GM18508 (cell line): ENCODE data around the gene PHLPP2.

Source experiments
- ATAC-seq: cut with Tn5 transposase; IDR thresholded peaks from one replicate; pipeline ENCODE4 v1.9.1; 2021; ENCODE audit warnings: moderate number of reproducible peaks; ENCODE audit not compliant: insufficient read depth, unreplicated experiment

The PHLPP2 gene

DNA sequence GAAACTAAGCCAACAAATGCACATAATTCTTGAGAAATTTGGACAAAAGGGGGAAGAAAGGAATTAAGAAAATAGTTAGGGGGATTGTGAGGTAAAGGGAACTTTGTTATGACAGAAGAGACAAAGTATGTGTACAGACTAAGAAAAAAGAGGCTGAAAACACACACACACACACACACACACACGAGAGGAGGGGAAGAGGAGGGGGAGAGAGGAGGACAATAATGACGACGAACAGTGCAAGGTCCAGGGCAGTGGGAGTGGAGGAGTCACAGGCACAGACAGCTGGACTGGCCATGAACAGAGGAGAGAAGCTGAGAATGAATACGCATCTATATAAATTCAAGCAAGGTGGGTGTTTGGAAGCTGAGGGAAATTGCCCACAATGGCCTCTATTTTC lies 54.0 kb downstream of the PHLPP2 start:
- no peak for ATAC-seq

DNA sequence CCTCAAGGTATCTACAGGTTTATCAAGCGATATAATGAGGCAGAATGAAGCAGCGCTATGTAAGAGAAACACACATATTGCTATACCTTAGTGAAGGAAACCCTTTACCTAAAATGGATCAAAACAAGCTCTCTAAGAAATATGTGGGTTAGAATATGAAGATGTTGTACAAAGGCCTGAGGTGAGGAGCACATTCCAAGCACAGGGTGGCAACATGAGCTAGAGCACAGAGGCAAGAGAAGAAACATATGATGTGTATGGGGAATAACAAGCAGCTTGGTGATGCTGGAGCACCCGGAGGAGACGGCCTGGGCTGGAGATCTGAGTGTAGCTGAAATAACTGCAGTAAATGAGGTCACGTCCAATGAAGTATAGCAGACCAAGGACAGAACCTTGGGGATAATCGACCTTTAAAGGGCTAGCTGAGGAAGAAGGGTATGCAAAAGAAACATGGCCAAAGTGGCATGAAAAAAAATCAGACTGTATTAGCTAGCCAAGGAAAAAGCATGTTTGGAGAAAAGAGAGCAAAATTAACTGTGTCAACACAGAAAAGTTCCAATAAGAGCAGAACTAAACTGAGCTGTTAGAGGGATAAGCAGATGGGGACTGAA lies 54.5 kb downstream of the PHLPP2 start:
- ATAC-seq, result no peak

DNA sequence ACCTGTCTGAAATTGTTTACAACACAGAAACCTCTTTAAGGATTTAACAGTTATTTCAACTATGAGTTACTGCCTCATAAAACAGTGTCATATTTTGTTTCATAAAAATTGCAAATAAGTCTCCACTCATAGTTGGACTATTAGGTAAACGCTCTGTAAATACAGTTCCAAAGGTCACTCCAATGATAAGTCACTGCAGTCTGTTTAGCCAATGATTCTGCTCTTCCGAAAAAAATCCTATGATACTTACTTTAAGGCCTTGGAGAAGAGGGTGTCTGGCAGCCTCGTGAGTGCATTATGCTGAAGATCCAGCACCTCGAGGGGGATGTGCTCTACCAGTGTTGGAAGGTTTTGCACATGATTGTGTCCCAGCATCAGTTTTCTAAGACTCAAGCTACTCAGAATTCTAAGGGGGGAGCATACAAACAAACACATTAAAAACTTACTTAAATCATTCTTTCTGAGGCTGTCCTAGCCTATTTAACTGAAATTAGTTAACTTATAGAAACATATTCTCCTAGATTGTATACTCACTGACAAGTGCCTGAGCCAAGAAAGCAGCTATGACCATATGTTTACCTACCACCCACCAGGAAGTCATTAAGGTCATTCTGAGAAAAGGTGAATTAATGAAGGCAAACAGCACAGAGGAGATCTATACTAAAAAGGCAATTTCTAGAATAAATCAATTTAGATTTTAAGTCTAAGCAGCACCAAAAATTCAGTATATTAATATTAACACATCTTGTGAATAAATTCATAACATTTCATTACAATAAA lies 57.4 kb downstream of the PHLPP2 start:
- ATAC-seq, result no peak

DNA sequence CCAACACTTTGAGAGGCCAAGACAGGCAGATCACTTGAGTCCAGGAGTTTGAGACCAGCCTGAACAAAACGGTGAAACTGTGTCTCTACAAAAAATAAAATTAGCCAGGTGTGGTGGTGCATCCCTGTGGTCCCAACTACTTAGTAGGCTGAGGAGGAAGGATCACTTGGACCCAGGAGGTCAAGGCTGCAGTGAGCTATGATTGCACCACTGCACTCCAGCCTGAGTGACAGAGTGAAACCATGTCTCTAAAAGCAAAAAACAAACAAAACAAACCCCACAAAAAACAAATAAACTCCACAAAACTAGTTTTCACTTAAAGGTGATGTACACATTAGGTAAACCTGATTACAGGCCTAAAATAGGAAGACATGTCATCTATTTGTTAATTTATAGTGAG lies 58.2 kb downstream of the PHLPP2 start:
- ATAC-seq, result no peak

DNA sequence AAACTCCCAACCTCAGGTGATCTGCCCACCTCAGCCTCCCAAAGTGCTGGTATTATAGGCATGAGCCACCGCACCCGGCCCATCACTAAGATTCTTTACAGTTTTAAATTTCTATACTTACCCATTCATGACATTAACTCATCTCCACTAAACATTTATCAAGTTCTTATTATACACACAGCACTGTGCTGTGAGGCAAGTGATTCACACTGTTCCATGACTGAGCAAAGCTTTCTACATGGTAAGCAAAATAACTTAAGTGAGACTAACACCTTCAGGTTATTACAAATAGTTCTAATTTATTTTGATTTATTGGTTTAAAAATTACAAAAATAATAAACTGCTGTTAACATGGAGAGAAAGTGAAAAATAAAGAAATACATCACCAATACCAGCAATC lies 65.0 kb downstream of the PHLPP2 start:
- ATAC-seq, result no peak

DNA sequence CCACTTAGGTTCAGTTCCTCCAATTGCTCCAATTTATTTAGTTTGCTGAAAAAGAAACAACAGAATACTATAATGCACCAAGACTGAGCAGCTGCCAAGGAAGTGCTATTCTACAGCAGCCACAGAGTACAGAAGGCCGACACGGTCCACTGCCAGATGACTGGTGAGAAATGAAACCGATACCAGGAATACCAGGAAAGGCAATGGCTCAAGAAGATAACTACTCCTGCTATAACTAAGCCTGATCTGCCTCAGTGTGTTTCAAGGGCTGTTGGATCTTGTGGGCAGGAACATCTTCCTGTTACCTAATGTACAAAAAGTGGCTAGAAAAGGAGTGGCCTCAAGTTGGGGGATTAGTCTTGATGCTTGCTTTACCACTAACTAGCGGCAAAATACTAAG lies 65.7 kb downstream of the PHLPP2 start:
- no peak for ATAC-seq

DNA sequence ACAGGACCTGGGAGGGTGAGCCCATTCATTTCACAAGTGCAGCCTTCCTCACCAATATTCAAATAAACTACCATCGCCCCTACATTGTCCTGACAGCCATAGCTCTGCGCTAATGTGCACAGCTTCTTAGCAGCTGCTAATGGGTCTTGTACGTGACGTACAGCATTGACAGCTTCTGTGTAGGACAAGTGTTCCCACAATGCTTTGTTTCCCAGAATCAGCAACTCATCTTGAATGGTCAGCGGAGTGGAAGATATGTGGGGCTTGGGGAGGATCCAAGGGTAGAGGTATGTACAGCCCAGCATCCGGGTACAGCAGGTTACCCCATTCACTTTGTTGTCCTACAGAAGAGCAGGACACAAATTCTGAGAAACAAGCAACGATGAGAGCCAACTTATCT lies 74.8 kb downstream of the PHLPP2 start:
- no peak for ATAC-seq

DNA sequence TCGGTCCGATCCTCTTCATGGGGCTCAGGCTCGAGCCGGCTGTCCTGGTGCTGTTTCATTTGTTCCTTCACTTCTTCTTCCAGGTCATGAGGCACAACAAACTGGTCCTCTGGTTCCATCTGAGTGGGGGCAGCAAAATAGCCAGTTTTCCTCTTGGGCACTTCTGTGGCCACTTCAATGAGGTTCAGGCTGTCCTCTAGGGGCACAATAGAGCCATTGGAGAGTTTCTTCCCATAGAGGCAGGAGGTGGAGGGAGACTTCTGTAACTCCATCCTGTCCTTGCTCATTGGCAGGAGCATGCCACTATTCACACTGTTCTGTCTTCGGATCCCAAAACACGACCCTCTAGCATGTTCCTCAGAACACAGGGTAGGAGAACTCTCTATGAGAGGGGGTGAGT lies 75.6 kb downstream of the PHLPP2 start:
- no peak for ATAC-seq

DNA sequence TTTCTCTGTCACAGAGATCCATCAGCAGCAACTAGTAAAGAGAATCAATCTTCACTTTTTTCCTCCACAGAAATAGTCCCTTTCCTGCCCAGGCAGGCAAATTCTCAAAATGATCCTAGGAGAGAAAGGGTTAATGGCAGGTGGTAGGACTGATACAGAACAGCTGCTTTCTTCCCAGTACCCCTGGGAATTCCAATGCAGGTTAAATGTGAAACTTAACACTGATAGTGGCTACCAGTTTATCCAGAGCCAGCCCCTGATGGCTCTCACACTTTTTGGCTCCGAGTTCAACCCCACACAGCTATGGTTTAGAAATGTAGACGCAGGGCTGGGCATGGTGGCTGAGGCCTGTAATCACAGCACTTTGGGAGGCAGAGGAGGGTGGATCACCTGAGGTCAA lies 76.3 kb downstream of the PHLPP2 start:
- ATAC-seq, result no peak

DNA sequence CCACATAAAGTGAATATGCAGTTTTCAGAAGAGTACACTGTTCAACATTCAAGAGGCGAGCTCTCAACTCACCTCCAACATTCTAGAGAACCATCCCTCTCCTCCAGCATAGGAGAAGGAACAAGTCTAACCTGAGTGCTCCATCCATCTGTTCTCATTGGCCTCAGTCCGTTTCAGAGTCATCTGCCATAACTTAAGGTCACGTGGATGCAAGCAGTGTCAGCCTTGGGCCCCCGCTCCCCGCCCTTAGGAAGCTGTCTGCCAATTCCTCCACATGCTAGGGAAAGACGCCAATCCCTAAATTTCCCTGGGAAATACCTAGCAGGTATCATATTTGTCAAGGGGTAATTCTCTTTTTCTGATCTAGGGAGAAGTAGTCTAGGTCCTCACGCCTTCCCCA lies 77.1 kb downstream of the PHLPP2 start:
- ATAC-seq, result no peak

DNA sequence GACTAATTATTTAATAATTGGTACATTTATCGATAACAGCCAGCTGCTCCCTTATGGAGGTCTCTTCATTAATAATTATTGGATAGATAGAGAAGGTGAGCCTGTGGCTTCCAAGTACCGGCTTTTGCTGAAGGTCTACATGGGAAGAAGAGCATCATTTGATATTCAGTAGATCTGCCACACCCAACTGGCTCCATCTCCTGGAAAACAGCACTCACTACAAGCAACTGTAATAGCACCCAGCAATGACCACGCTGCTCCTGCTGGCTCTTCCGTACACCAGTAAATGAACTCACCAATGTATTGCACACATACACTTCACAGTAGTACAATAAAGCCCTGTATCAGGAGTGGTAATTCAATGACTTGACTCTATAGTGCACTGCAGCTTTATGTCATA lies 79.1 kb downstream of the PHLPP2 start:
- ATAC-seq, result no peak

DNA sequence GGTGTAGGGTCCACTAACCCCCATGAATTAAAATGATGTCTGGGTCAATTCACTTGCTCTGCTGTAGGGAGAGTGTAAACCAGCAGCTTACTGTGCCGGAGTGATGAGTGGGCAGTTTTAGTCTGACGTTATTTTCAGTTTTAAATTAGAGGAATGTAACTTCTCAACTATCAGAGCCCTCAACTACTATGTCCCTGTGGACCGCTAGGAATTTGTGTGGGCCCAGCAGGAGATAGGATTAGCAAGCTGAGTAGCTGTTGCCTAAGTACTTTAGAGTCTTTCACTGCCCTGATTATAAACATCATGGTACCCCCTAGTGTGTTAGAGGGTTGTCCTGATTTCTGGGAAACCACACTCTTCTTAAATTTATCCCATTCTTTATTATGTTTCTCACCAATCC lies 87.1 kb downstream of the PHLPP2 start:
- no peak for ATAC-seq

DNA sequence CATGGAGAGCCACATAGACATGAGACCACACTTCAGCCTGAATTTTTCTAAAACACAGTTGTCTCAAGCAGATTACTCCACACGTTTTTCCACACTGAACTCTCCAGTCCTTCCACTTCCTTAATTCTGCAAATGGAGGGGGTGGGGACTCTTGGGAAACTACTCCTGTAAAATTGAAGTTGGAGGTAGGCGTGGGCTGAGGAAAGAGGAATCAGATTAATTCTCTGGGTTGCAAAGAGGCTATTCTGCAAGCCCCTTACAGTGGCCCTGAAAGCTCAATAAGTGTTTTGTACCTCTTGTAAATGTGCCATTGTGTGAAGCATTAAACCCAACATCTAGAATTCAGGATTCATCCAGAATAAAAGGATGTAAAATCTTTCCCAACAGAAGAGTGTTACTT lies 88.9 kb downstream of the PHLPP2 start:
- ATAC-seq, result no peak

DNA sequence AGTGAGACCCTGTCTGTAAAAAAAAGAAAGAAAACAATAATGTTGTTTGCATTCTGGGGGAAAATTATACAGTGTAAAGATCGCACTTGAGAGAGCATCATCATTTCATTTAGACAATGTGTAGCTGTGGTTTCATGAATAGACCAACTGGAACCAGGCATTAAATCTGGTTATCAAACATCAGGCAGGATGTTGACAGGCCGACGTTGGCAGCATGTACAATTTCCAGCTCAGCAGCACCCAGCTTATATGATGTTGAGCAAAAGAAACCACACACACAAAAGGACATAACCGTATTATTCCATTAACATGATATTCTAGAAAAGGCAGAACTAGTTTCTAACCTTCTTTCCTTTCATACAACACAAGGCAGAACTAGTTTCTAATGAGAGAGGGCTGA lies 92.7 kb downstream of the PHLPP2 start:
- no peak for ATAC-seq

DNA sequence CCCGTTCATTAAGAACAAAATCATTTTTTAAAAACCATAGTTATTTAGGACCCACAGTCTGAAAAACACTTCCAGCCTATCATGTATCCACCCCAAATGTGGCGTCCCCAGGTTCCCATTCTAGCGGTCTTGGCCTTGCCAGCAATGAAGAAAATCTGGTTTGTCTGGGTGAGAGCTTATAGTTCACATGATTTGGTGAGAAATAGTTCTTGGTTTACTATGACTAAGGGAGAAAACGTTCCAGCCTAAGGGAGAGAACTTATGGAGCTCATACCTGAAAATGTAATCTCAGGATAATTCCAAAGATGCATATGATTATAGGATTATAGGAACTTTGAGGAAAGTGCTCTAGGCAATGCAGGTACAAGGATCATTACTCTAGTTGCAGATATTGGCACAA lies 93.7 kb downstream of the PHLPP2 start:
- ATAC-seq, result no peak

DNA sequence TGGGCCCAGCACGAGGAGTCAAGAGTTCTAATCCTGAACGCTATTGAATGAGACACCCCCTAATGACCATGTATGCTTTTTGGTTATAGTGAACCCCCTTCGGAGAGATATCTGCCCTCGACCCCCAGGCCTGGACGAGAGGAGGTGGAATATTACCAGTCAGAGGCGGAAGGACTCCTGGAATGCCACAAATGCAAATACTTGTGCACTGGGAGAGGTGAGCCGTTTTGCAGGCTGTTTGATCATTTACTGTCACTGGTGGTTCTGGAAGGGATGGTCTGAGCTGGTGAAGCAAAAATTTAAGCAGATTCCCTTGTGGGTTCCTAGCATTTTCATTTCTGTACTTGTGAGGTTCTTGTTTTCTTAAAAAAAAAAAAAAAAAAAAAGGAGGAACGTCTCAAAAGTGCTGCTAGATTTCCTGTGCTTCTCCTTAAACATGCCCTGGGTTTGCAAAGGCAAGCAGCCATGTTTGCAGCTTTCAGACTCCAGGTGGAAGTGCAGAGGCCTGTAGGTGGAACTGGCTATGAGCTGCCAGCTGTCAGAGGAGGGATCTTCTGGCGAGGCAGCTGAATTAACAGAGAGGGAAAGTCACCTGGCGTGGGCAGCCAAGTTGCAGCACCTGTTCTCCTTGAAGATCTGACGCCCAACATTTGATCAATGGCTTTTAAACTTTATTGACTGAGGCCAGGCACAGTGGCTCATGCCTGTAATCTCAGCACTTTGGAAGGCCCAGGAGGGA lies 95.1 kb downstream of the PHLPP2 start:
- no peak for ATAC-seq

DNA sequence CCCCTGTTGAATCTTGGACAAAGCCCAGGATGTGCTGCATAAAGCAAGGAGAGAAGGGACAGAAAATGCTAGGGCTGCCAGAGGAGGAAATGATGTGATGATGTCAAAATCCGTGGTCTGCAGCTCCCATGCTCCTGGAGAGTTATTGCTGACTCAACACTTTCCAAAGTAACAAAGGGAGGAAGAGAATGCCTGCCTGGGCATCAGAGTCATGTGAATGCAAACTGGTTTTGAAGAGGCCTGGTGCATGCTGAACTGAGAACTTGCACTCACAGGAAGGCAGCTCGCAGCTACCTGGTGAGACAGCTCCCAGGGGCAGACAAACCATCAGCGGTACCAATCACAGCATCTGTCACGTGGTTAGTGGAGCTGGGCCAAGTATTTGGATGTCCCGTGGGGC lies 95.7 kb downstream of the PHLPP2 start:
- ATAC-seq, result no peak

DNA sequence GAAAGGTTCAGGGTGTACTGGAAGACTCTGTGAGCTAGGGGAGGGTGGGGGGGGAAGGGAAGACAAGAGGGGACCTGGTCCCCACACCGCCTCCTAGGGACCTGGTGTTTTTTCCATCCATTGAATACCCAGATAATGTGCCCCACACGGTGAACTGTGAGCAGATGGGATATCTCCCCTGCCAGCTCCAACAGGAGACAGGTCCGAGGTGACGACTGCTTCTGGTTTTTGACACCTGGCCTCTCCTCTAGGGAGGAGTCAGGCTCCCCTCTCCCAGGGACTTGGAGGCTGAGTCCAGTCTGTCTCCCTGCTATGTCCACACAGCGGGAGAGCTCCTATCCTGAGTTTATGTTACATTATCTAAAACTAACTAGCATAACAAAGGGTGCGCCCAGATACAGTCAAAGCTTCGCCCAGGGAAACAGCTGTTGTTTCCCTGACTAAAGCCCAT lies 96.7 kb downstream of the PHLPP2 start:
- ATAC-seq, result no peak

DNA sequence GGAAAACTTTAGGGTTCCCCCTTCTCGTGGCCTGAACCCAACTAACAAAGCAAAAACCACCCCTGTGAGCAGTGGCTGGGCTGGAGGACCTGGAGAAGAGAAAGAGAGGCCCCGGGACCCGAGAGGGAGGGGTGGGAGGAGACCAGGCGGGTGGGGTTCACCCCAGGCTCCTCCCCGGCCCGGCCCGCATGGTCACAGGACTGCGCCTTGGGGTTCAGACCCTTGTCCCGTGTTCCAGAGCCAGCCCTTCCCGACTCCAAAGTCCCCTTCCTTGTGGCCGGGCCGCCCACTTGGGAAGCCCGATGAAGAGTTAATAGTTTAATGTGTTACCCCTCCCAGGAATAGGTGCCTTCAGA lies 97.7 kb downstream of the PHLPP2 start:
- no peak for ATAC-seq

DNA sequence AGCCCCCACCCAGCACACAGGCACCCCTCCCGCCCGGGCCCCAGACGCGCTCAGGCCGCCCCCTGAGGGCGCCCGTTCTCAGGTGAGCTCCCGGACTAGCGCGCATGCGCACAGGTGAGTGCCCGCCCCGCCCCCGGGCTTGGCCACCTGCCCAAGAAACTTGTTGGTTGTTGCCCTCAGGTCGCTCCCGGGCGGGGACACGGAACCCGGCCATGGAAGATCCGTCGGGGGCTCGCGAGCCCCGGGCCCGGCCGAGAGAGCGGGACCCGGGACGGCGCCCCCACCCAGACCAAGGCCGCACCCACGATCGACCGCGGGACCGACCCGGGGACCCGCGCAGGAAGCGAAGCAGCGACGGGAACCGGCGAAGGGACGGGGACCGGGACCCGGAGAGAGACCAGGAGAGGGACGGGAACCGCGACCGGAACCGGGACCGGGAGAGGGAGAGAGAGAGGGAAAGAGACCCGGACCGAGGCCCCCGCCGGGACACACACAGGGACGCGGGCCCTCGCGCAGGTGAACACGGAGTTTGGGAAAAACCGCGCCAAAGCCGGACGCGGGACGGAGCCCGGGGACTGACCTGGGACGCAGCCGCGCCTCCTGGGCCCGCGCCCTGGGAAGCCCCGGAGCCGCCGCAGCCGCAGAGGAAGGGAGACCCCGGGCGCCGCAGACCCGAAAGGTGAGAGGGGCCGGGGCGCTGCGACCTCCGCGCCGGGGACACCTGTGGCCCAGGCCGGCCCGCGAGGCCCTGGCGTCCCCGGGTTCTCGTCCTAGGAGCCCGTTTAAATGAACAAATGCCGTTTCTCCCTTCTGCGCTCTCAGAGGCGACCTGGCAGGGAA lies 98.3 kb downstream of the PHLPP2 start, which contains the start of gene MARVELD3:
TSS of gene MARVELD3 (plus strand) at position 167 of the 840 bp plus-strand sequence. CDS start at position 213, 46 bp downstream.
- ATAC-seq, result no peak
